Measurements from ENCODE around the gene ABHD6. TPM values are rescaled to one million over a fixed set of nuclear protein-coding genes. Genes with fewer than 3 reads are reported as not detected.

The ABHD6 gene
- total RNA-seq, 4 donors from 2014 or later, result 35.6 to 39.8 (median 38.2) TPM

- H3K4me1 ChIP-seq, result peaks cover 32% of the 10 kb centered on the region
- H3K4me3 ChIP-seq, result no peak overlapping the region
- H3K36me3 ChIP-seq, result peaks cover 24% of the 10 kb centered on the region
- H3K27ac ChIP-seq, result no peak overlapping the region
- no peaks in the 10 kb centered on the region for H3K27me3 ChIP-seq
- TF ChIP-seq POLR2A (IDR thresholded peaks at IDR 0.05), result no peak
- no peak for TF ChIP-seq POLR2AphosphoS5 (IDR thresholded peaks at IDR 0.05)
- no peak for TF ChIP-seq EP300 (IDR thresholded peaks at IDR 0.05)
- no peak for TF ChIP-seq CTCF (IDR thresholded peaks at IDR 0.05)
- no peaks in the 10 kb centered on the region for H3K9me3 ChIP-seq
- DNase-seq (ENCODE audit: low spot score in 2 of 2), result no peak
- 87% methylated on average over 4 of the region's 4 CpGs for WGBS
Measured at GRCh38 chr3:58254144-58254543, 16.6 kb downstream of the ABHD6 start.

- H3K27me3 ChIP-seq, result no peaks in the 10 kb centered on the region
- no peaks in the 10 kb centered on the region for H3K9me3 ChIP-seq
- TF ChIP-seq POLR2A (IDR thresholded peaks at IDR 0.05) (no peak), CTCF (IDR thresholded peaks at IDR 0.05) (no peak), EP300 (IDR thresholded peaks at IDR 0.05) (no peak), POLR2AphosphoS5 (IDR thresholded peaks at IDR 0.05) (no peak)
- DNase-seq (ENCODE audit: low spot score in 2 of 2), result no peak
- H3K4me1 ChIP-seq, result peaks cover 13% of the 10 kb centered on the region
- H3K4me3 ChIP-seq, result no peak overlapping the region
- H3K27ac ChIP-seq, result no peak overlapping the region
- H3K36me3 ChIP-seq, result peaks cover 33% of the 10 kb centered on the region
- 84% methylated on average over 1 of the region's 1 CpG for WGBS
Measured at GRCh38 chr3:58256061-58256460, 18.5 kb downstream of the ABHD6 start.

GRCh38 chr3:58256511-58256910, 18.9 kb downstream of the ABHD6 start:
- H3K4me3 ChIP-seq, result no peak overlapping the region
- no peaks in the 10 kb centered on the region for H3K27me3 ChIP-seq
- WGBS, result 87% methylated on average over 4 of the region's 4 CpGs
- H3K4me1 ChIP-seq, result peaks cover 9% of the 10 kb centered on the region
- no peak for TF ChIP-seq CTCF (IDR thresholded peaks at IDR 0.05)
- no peak for TF ChIP-seq POLR2AphosphoS5 (IDR thresholded peaks at IDR 0.05)
- no peak for TF ChIP-seq POLR2A (IDR thresholded peaks at IDR 0.05)
- no peak for TF ChIP-seq EP300 (IDR thresholded peaks at IDR 0.05)
- no peak for DNase-seq (ENCODE audit: low spot score in 2 of 2)
- H3K36me3 ChIP-seq, result peaks cover 33% of the 10 kb centered on the region
- no peaks in the 10 kb centered on the region for H3K9me3 ChIP-seq
- H3K27ac ChIP-seq, result no peak overlapping the region

GRCh38 chr3:58258392-58259055, 20.9 kb downstream of the ABHD6 start:
- no peak for DNase-seq (ENCODE audit: low spot score in 2 of 2)
- WGBS, result 92% methylated on average over 10 of the region's 10 CpGs
- Histone ChIP-seq H3K36me3 (peaks cover 33% of the 10 kb centered on the region), H3K27me3 (no peaks in the 10 kb centered on the region), H3K9me3 (no peaks in the 10 kb centered on the region), H3K27ac (no peak overlapping the region), H3K4me1 (no peaks in the 10 kb centered on the region), H3K4me3 (no peak overlapping the region)
- TF ChIP-seq POLR2A (IDR thresholded peaks at IDR 0.05) (no peak), EP300 (IDR thresholded peaks at IDR 0.05) (no peak), CTCF (IDR thresholded peaks at IDR 0.05) (no peak), POLR2AphosphoS5 (IDR thresholded peaks at IDR 0.05) (no peak)

- H3K36me3 ChIP-seq, result peaks cover 33% of the 10 kb centered on the region
- no peaks in the 10 kb centered on the region for H3K9me3 ChIP-seq
- H3K4me3 ChIP-seq, result no peak overlapping the region
- DNase-seq (ENCODE audit: low spot score in 2 of 2), result no peak
- no peaks in the 10 kb centered on the region for H3K27me3 ChIP-seq
- TF ChIP-seq CTCF (IDR thresholded peaks at IDR 0.05), result no peak
- no peak for TF ChIP-seq POLR2A (IDR thresholded peaks at IDR 0.05)
- no peak for TF ChIP-seq POLR2AphosphoS5 (IDR thresholded peaks at IDR 0.05)
- no peak for TF ChIP-seq EP300 (IDR thresholded peaks at IDR 0.05)
- H3K27ac ChIP-seq, result no peak overlapping the region
- 80% methylated on average over 6 of the region's 6 CpGs for WGBS
- no peaks in the 10 kb centered on the region for H3K4me1 ChIP-seq
Measured at GRCh38 chr3:58260261-58260731, 22.7 kb downstream of the ABHD6 start.
